Measurements from ENCODE around the gene SPON2.

DNA sequence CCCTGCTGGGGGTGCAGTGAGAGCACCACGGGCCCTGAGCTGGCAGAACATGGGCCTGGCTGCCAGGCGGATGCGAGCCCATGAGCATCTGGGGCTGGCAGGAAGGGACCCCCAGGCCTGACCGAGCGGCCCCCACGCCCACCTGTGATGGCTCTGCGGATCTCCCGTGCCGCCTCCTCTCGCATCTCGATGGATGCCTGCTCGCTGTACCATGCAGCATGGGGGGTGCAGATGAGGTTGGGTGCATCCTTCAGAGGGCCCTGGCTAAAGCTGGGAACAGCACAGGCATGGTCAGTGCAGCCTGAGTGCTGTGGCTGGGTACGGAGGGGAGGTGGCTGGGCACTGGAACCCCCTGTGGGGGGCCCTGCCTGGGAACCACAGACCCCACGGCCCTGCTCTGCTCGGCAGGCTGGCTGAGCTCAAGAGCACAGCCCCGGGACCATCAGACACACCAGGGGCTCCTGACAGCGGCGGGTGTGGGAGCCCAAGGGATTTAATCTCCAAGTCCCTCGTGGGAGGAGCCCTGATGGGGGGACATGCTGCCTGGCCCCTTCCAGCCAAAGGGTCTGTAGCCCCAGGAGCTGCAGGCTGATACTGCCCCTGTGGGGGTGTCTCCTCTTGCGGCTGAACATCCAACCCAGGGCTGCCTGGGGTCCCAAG is 41.1 kb upstream of the SPON2 start:
- TF ChIP-seq CTCF (conservative IDR thresholded peaks at IDR 0.05 in 1 of 2, IDR thresholded peaks at IDR 0.05 in 1 of 2; ENCODE audit: extremely low read depth in 1 of 2, insufficient read depth in 1 of 2, low read depth in 1 of 2, low read length in 2 of 2) = no peak
- no peak for TF ChIP-seq EZH2 (IDR thresholded peaks at IDR 0.05; ENCODE audit: borderline replicate concordance, low read length)
